CD4-positive, alpha-beta T cell treated with Interleukin-4 for 4 hours (primary cell): ENCODE data around the gene PDCD2L.

Experiments used
- DNase-seq: peaks from one replicate; pipeline ENCODE4 v3.0.0-alpha.2; 2020

Gene PDCD2L

DNA sequence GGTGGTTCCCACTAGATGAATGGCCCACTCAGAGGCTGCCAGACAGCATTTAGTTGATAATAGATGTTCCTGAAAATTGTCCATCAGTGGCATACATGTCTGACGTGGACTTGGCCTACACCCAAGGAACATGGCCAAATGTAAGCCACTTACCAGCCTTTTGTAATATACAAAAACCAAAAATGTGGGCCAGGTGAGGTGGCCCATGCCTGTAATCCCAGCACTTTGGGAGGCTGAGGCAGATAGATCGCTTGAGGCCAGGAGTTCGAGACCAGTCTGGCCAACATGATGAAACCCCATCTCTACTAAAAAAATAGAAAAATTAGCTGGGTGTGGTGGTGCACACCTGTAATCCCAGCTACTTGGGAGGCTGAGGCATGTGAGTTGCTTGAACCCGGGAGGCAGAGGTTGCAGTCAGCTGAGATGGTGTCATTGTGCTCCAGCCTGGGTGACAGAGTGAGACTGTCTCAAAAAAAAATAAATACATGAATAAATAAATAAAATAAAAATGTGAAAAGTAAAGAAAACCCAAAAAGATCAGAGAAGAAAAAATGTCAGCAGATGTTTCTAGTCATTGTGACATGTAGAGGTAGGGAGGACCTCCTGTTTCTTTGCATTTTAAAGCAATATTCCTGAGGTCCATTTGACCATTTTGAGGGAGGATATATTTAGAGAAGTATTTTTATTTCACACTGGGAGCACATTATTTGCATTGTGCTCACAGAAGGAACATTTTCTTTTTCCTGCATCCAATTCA lies 70.2 kb downstream of the PDCD2L start:
- DNase-seq, result no peak

DNA sequence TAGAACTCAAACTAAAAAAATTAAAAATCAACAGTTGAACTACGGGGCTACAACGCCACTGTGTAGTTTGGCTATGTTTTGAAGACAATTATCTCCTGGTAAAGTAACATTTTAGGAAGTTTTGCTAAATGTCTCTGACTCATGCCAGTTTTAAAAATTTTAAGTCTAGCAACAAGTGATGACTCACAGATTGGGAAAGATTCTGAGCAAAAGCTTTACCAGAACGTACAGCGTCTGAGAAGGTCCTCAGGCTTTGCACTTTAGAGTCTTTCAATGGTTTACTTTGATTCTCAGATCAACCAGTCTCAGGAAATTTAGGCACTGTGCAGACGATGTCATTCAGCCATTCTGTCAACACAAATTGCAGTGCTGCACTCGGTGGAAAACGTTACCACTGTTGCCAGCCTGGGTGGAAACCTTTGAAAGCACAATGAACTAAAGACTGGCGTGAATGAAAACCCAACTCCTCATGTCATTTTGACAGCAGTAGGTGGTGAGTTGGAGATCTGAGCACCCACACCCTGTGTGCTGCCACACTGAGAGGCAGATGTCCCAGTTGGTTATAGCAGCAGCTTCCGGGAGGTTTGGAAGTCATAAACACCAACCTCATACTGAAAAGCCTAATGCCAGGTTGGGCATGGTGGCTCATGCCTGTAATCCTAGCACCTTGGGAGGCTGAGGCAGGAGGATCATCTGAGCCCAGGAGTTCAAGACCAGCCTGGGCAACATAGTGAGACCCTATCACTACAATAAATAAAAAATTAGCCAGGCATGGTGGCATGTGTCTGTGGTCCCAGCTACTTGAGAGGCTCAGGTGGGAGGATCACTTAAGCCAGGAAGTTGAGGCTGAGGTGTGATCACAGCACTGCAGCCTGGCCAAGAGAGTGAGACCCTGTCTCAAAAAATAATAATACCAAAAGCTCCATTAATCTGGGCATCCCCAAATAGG lies 71.1 kb downstream of the PDCD2L start:
- peak; percentile 7 for DNase-seq
